Measurements from ENCODE around the gene GTF2IRD1. TPM values are rescaled to one million over a fixed set of nuclear protein-coding genes. Genes with fewer than 3 reads are reported as not detected.

Gene GTF2IRD1
- total and polyA plus RNA-seq, 9 of the 15 experiments (the other 6 are each of a cell fraction or from before 2014, with no cell fraction given), result 9.1 to 30.2 (median 14.0) TPM

GRCh38 chr7:74417419-74417971, 36.2 kb upstream of the GTF2IRD1 start (continued):
- peak in 1 of 3 experiments; percentile 39 for TF ChIP-seq YY1 (IDR thresholded peaks at IDR 0.05; ENCODE audit: borderline replicate concordance in 1 of 3, control insufficient read depth in 1 of 3, extremely low read depth in 1 of 3, insufficient read depth in 3 of 3, insufficient read length in 1 of 3, insufficient replicate concordance in 2 of 3, low read depth in 1 of 3, low read length in 2 of 3)
- no peak for TF ChIP-seq ZNF444 (CRISPR knock-in tag; IDR thresholded peaks at IDR 0.05)
- TF ChIP-seq FOXA1 (IDR thresholded peaks at IDR 0.05; ENCODE audit: borderline replicate concordance), result no peak
- no peak for TF ChIP-seq DPF2 (IDR thresholded peaks at IDR 0.05)
- no peak for TF ChIP-seq ZBTB34 (CRISPR knock-in tag; IDR thresholded peaks at IDR 0.05)
- TF ChIP-seq, protein P1, sequence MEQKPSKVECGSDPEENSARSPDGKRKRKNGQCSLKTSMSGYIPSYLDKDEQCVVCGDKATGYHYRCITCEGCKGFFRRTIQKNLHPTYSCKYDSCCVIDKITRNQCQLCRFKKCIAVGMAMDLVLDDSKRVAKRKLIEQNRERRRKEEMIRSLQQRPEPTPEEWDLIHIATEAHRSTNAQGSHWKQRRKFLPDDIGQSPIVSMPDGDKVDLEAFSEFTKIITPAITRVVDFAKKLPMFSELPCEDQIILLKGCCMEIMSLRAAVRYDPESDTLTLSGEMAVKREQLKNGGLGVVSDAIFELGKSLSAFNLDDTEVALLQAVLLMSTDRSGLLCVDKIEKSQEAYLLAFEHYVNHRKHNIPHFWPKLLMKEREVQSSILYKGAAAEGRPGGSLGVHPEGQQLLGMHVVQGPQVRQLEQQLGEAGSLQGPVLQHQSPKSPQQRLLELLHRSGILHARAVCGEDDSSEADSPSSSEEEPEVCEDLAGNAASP (IDR thresholded peaks at IDR 0.05), result no peak
- no peak for TF ChIP-seq ZNF766 (CRISPR knock-in tag; conservative IDR thresholded peaks at IDR 0.05)
- TF ChIP-seq ZBTB12 (CRISPR knock-in tag; IDR thresholded peaks at IDR 0.05), result no peak
- TF ChIP-seq SREBF2 (CRISPR knock-in tag; IDR thresholded peaks at IDR 0.05), result no peak
- TF ChIP-seq, protein P2, sequence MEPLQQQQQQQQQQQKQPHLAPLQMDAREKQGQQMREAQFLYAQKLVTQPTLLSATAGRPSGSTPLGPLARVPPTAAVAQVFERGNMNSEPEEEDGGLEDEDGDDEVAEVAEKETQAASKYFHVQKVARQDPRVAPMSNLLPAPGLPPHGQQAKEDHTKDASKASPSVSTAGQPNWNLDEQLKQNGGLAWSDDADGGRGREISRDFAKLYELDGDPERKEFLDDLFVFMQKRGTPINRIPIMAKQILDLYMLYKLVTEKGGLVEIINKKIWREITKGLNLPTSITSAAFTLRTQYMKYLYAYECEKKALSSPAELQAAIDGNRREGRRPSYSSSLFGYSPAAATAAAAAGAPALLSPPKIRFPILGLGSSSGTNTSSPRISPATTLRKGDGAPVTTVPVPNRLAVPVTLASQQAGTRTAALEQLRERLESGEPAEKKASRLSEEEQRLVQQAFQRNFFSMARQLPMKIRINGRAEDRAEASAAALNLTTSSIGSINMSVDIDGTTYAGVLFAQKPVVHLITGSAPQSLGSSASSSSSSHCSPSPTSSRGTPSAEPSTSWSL (CRISPR knock-in tag; IDR thresholded peaks at IDR 0.05; ENCODE audit: borderline replicate concordance), result no peak
- TF ChIP-seq TAF15 (IDR thresholded peaks at IDR 0.05; ENCODE audit: low read depth, low read length), result no peak
- no peak for TF ChIP-seq NFIC (IDR thresholded peaks at IDR 0.05)
- no peak for TF ChIP-seq CBX8 (IDR thresholded peaks at IDR 0.05; ENCODE audit: borderline replicate concordance, extremely low read depth, low read depth, low read length, poor library complexity, severe bottlenecking)
- no peak for TF ChIP-seq TFAM (CRISPR knock-in tag; conservative IDR thresholded peaks at IDR 0.05)
- TF ChIP-seq ZNF324 (CRISPR knock-in tag; IDR thresholded peaks at IDR 0.05), result no peak
